Suprapubic skin (tissue), 4 donors: ENCODE data around the gene GYG1.

Experiments used
- EP300 ChIP-seq: sonication (generic); formaldehyde crosslinking; IDR thresholded peaks from one replicate; pipeline ENCODE4 v1.6.1; 2017; ENCODE audit warnings: antibody characterized with exemption
- POLR2A ChIP-seq, 2 donors: fragments of 450-650 bp; IDR thresholded peaks; one replicate each; pipeline ENCODE4 v1.6.1; 2017; ENCODE audit warnings: antibody characterized with exemption in 2 of 2, mild to moderate bottlenecking in 2 of 2, moderate library complexity in 2 of 2
- POLR2AphosphoS5 ChIP-seq, 3 donors: sonication (generic); formaldehyde crosslinking; IDR thresholded peaks; one replicate each; pipeline ENCODE4 v1.6.1; 2017; ENCODE audit warnings: antibody characterized with exemption in 3 of 3
- TF ChIP-seq, protein P1 (sequence below), 2 donors: fragments of 200-600 bp in 1 of 2; fragments of 450-650 bp in 1 of 2; sonication (generic) in 1 of 2; IDR thresholded peaks; one replicate each; pipeline ENCODE4 v1.5.1; 2016 to 2019; ENCODE audit warnings: antibody characterized with exemption in 2 of 2, mild to moderate bottlenecking in 1 of 2, moderate library complexity in 1 of 2

DNA sequence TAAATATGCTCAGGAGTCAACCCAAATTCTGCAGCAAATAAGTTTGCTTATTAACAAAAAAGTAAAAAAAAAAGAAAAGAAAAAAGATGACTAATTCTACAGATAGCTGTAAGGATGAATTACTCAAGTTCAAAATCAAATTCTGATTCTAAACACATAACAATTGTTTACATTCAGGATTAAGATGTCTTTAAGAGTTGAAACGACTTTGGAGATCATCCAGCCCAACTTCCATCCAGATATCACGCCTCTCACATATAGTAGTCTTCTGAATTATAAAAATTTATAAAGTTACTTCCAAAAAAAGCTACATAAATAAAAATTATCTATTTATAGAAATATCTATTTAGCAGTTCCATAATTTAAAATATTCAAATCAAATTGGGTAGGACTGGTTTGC, 39.8 kb downstream of the GYG1 start:
- TF ChIP-seq, protein P1, sequence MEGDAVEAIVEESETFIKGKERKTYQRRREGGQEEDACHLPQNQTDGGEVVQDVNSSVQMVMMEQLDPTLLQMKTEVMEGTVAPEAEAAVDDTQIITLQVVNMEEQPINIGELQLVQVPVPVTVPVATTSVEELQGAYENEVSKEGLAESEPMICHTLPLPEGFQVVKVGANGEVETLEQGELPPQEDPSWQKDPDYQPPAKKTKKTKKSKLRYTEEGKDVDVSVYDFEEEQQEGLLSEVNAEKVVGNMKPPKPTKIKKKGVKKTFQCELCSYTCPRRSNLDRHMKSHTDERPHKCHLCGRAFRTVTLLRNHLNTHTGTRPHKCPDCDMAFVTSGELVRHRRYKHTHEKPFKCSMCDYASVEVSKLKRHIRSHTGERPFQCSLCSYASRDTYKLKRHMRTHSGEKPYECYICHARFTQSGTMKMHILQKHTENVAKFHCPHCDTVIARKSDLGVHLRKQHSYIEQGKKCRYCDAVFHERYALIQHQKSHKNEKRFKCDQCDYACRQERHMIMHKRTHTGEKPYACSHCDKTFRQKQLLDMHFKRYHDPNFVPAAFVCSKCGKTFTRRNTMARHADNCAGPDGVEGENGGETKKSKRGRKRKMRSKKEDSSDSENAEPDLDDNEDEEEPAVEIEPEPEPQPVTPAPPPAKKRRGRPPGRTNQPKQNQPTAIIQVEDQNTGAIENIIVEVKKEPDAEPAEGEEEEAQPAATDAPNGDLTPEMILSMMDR (IDR thresholded peaks at IDR 0.05), result no peak
- TF ChIP-seq EP300 (no peak), POLR2AphosphoS5 (IDR thresholded peaks at IDR 0.05) (no peak), POLR2A (IDR thresholded peaks at IDR 0.05) (no peak)
